ENCODE results near the gene DHRS13.
A peak's percentile ranks its signal among the peaks of the same experiment; 100 is the strongest.
"Not testable (repeated sequence)": the region's sequence is repeated elsewhere in the genome, so short reads cannot be mapped to it uniquely, and the experiment has no call there.

DHRS13 gene

DNA sequence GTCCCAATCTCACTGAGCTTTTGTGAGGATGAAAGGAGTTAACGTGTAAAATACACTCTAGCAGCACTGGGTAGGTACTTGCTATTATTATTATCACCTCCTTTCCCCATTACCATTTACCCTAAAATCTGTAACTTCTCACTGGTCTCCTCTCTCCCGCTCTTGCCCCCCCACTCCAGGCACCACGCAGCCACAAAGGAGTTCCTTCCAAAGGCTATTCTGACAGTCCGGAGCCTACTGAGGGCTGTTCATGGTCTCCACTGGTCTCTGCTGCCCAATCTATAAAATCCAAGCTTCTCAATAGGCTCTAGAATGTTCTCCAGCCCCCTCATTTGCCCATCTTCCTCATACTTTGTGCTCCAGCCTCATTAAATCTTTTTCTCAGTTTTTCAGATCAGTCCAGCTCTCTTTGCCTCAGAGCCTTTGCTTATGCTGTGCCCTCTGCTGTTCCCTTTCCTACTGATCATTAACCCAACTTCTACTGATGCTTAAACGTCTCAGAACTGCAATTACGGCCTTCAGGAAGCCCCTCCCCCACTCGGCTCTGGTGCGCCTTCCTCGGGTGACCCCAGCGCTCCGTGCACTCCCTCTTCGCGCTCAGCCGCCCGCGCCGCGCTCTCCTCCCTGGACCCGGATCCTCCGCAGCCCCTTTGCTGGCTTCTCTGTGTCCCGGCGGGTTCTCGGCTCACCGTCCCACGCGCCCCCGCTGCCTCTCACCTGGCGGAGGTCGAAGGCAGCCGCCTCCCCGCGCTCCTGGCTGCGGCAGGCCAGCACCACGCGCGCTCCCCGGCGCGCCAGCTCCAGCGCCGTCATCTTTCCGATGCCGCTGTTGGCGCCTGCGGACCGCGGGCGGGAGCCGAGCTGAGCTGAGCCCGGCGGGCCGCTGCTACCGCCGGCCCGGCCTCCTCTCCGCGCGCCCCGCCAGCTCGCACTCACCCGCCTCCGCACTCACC, 737 bp downstream of the DHRS13 start:
- peak; percentile 74 for DNase-seq (ENCODE audit: low spot score)

DNA sequence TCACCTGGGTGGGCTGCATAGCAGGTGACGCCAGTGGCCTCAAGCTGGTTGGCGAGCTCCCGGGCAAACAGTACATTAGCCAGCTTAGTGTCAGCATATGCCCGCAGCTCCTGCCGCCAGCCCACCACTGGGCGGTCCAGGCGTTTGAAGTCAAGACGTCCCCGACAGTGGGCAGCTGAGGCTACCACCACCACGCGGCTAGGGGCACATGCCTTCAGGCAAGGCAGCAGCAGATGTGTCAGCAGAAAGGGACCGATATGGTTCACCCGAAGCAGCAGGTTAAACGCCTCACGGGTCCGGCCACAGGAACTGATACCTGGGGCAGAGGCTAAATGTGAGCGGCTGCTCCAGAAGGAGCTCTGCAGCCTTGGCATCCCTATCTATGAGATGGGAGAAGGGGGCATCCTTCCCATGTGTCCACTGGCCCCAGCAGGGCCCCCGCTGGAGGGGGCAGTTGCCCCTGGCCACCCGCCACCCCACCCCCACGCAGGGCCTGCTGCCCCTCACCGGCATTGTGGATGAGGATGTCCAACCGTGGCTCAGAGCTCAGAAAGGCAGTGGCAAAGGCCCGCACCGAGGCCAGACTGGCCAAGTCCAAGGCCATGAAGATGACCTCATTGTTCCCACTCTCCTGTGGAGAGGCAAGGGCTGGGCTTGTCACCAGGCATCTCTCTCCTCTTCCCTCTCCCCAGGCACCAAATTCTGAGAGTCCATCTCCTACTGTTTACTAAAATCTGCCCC, 1.7 kb downstream of the DHRS13 start:
- no peak for DNase-seq (ENCODE audit: low spot score)

DNA sequence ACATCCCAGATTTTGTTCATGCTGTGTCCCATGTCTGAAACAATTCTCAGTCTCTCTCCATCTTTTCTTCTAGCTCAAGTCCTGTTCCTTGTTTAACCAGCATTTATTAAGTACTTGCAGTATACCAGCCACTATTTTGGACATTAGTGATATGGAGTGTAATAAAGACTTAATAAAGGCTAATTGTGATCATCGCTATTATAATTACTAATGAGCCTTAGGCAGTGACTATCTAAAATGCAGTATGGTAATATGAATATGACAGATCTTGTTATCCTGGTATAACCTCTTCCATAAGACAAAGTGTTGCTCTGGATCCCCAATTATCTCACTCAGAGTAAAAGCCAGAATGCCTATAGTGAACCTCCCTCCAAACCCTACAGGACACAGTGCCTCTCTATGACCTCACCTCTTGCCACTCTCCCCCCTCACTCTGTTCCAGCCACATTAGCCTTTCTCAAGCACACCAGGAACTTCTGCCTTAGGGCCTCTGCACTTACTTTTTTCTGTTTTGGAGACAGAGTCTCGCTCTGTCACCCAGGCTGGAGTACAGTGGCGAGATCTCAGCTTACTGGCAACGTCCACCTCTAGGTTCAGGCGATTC, 3.6 kb downstream of the DHRS13 start:
- no peak for DNase-seq (ENCODE audit: low spot score)

DNA sequence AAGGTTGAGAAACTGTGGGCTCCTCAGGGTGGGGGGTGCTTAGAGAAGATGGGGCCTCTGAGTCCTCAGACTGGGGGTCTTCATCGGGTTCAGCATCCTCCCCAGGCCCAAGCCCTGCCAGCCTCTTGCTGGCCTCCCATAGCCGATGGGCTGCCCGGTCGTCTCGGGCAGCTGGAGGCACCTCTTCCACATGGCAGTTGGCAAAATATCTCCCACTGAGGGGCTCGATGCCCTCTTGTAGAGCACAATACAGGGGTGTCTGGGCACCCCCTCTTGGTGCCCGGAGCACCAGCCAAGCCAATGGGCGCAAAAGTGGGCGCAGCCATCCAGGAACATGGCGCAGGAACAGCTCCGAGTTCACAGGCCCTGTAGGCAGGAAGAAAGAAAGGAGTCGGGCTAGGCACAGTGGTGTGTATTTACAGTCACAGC, 4.3 kb downstream of the DHRS13 start:
- no peak for DNase-seq (ENCODE audit: low spot score)

GRCh38 chr17:28897769-28898526, 4.9 kb downstream of the DHRS13 start:
- no peak for DNase-seq (ENCODE audit: low spot score)

- DNase-seq (ENCODE audit: low spot score): peak; percentile 86
These were observed 5.8 kb downstream of the DHRS13 start, which contains the start of gene FLOT2 for GRCh38 chr17:28896884-28897768. FLOT2 (minus strand) TSS chr17:28897733; CDS start chr17:28897574, 159 bp downstream.

- no peak for DNase-seq (ENCODE audit: low spot score)
These were observed 6.4 kb downstream of the DHRS13 start for GRCh38 chr17:28896491-28896883.

GRCh38 chr17:28895794-28896447, 7.0 kb downstream of the DHRS13 start:
- no peak for DNase-seq (ENCODE audit: low spot score)

GRCh38 chr17:28893248-28894183, 9.4 kb downstream of the DHRS13 start:
- not testable (repeated sequence) for DNase-seq (ENCODE audit: low spot score)

GRCh38 chr17:28892024-28892423, 10.9 kb downstream of the DHRS13 start:
- DNase-seq (ENCODE audit: low spot score): no peak

GRCh38 chr17:28891201-28891600, 11.7 kb downstream of the DHRS13 start:
- DNase-seq (ENCODE audit: low spot score): no peak

DNA sequence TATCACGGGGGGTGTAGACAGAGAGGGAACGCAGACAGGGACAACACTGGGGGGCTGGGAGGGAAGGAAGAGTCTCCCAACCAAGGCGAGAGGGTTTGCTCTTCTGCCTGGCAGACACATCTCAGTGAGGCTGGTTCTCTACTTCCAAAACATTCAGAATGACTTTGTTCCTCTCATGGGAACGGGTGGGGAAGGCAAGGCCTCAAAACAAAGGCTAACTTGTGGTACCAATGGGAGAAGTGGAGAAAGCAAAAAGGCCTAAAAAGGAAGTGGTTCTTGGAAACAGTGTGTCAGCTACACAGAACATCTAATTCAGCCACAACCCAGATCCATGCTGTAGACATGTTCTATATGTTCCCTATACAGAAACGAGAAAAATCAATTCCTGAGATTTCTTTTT, 12.9 kb downstream of the DHRS13 start:
- DNase-seq (ENCODE audit: low spot score): no peak

- DNase-seq (ENCODE audit: low spot score): no peak
These were observed 14.0 kb downstream of the DHRS13 start for GRCh38 chr17:28888832-28889231.

GRCh38 chr17:28887871-28888471, 14.9 kb downstream of the DHRS13 start:
- no peak for DNase-seq (ENCODE audit: low spot score)

GRCh38 chr17:28885951-28886350, 16.9 kb downstream of the DHRS13 start:
- DNase-seq (ENCODE audit: low spot score): no peak

GRCh38 chr17:28885363-28885762, 17.5 kb downstream of the DHRS13 start:
- DNase-seq (ENCODE audit: low spot score): no peak

DNA sequence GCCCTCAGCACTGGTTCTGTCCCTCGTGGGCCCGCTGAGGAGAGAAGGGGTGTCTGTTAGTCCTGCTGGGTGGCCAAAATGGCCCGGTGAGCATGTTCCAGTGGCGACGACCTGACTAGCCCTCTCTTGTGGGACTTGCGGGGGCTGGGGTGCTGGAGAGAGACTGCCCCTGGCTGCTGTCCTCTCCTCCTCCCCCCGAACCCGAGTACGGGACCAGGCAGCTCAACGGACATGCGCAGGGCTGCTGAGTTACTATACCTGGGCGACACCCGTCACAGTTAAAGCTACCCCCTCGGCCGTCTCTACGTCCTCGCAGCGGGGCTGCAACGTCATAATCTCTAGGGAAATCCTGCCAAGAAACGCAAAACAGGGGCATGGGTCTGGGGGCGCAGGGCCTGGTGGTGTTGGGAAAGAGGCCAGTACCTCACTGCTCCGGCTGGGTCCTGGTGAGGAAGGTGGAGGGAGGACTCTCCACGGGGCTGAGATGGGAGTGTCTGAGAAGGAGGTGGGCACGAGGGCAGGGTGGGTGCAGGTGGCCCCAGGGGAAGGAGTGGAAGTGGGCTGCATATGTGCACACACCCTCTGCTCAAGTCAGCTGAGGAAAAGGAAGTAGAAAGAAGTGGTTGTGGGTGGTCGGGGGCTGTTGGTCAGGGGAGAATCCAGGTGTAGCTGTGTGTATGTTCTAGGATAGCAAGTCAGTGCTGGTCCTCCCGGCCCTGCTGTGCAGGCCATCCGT, 18.7 kb downstream of the DHRS13 start:
- DNase-seq (ENCODE audit: low spot score): no peak

Measured in GM03348 (cell line).